ENCODE measurements around the gene SYNJ1. TPM values are rescaled to one million over a fixed set of nuclear protein-coding genes. Genes with fewer than 3 reads are reported as not detected.

The SYNJ1 gene
- total and polyA plus RNA-seq, 2 of the 13 experiments (the other 11 are each of a cell fraction or from before 2014, with no cell fraction given) = 2.0 to 2.7 TPM

GRCh38 chr21:32612075-32612998 is 115.5 kb downstream of the SYNJ1 start, which contains the start of gene CFAP298 (continued):
- peak; percentile 27 for TF ChIP-seq AGO1 (IDR thresholded peaks at IDR 0.05; ENCODE audit: low read depth, low read length, poor library complexity, severe bottlenecking)
- TF ChIP-seq NBN (conservative IDR thresholded peaks at IDR 0.05) = no peak
- TF ChIP-seq ATF2 (CRISPR knock-in tag; IDR thresholded peaks at IDR 0.05) = peak; percentile 41; the same call in 1 of the 2 replicates
- TF ChIP-seq ZNF670 (CRISPR knock-in tag; IDR thresholded peaks at IDR 0.05; ENCODE audit: borderline replicate concordance) = peak; percentile 69; the same call in 1 of the 2 replicates
- TF ChIP-seq HNF4G (IDR thresholded peaks at IDR 0.05; ENCODE audit: borderline replicate concordance, low read depth, low read length) = no peak
- TF ChIP-seq HNF4G (CRISPR knock-in tag; IDR thresholded peaks at IDR 0.05; ENCODE audit: borderline replicate concordance, low read depth) = no peak
- TF ChIP-seq ZSCAN20 (CRISPR knock-in tag; IDR thresholded peaks at IDR 0.05; ENCODE audit: borderline replicate concordance) = no peak
- peak; percentile 87 for TF ChIP-seq DMAP1 (CRISPR knock-in tag; IDR thresholded peaks at IDR 0.05)
- TF ChIP-seq ZNF609 (CRISPR knock-in tag; IDR thresholded peaks at IDR 0.05; ENCODE audit: borderline replicate concordance) = peak; percentile 58
- TF ChIP-seq ZNF232 (CRISPR knock-in tag; IDR thresholded peaks at IDR 0.05; ENCODE audit: borderline replicate concordance) = 0 out of 2 replicates have a peak, but pooled peaks have one; percentile 56
- no peak for TF ChIP-seq TCF12 (IDR thresholded peaks at IDR 0.05)
- no peak for TF ChIP-seq TCF12 (CRISPR knock-in tag; IDR thresholded peaks at IDR 0.05)
- TF ChIP-seq GABPA (IDR thresholded peaks at IDR 0.05; ENCODE audit: low read depth, low read length) = peak; percentile 80
- peak; percentile 97 for TF ChIP-seq GABPA (CRISPR knock-in tag; IDR thresholded peaks at IDR 0.05; ENCODE audit: low read depth)
- TF ChIP-seq MXI1 (IDR thresholded peaks at IDR 0.05; ENCODE audit: borderline replicate concordance, low read depth, low read length) = peak; percentile 75
- TF ChIP-seq CHD2 (IDR thresholded peaks at IDR 0.05; ENCODE audit: low read depth, low read length) = peak; percentile 19; the same call in 1 of the 2 replicates
- peak; percentile 85; the same call in 1 of the 2 replicates for TF ChIP-seq ZNF816 (CRISPR knock-in tag; IDR thresholded peaks at IDR 0.05; ENCODE audit: borderline replicate concordance)
- no peak for TF ChIP-seq ADNP (CRISPR knock-in tag; IDR thresholded peaks at IDR 0.05)
- TF ChIP-seq E2F1 (CRISPR knock-in tag; IDR thresholded peaks at IDR 0.05) = 0 out of 2 replicates have a peak, but pooled peaks have one; percentile 22
- TF ChIP-seq ZNF230 (CRISPR knock-in tag; IDR thresholded peaks at IDR 0.05) = peak; percentile 46; the same call in 1 of the 2 replicates
- peak; percentile 67; the same call in 1 of the 2 replicates for TF ChIP-seq ZNF205 (CRISPR knock-in tag; IDR thresholded peaks at IDR 0.05)
- TF ChIP-seq ZMAT5 (CRISPR knock-in tag; IDR thresholded peaks at IDR 0.05; ENCODE audit: borderline replicate concordance, low read depth) = no peak
